Measurements from ENCODE around the gene SOCS2.

DNA sequence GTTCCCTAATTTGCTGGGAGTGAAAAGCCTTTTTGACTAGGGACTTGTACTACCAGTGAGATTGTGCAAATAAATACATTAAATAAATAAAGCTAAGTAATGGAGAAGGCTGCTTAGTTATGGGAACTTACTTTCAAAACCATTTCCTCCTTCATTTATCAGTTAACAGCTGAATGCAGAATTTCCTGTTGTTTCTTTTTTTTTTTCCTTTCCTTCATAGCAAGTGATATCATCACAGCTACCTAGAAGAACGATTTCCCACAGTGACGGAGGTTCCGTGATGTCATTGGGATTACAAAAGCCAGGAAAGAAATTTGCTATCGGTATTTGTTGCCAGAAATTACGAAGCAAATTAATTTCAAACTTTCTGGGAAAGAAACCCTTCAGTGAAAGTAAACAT, 42.1 kb upstream of the SOCS2 start:
- TF ChIP-seq, protein P1, sequence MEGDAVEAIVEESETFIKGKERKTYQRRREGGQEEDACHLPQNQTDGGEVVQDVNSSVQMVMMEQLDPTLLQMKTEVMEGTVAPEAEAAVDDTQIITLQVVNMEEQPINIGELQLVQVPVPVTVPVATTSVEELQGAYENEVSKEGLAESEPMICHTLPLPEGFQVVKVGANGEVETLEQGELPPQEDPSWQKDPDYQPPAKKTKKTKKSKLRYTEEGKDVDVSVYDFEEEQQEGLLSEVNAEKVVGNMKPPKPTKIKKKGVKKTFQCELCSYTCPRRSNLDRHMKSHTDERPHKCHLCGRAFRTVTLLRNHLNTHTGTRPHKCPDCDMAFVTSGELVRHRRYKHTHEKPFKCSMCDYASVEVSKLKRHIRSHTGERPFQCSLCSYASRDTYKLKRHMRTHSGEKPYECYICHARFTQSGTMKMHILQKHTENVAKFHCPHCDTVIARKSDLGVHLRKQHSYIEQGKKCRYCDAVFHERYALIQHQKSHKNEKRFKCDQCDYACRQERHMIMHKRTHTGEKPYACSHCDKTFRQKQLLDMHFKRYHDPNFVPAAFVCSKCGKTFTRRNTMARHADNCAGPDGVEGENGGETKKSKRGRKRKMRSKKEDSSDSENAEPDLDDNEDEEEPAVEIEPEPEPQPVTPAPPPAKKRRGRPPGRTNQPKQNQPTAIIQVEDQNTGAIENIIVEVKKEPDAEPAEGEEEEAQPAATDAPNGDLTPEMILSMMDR (IDR thresholded peaks at IDR 0.05) = no peak
- TF ChIP-seq EP300 (IDR thresholded peaks at IDR 0.05) = no peak
- no peak for TF ChIP-seq POLR2A (IDR thresholded peaks at IDR 0.05)
